WI38 (cell line): ENCODE data around the gene GAS2.
A peak's percentile ranks its signal among the peaks of the same experiment; 100 is the strongest.

Experiments used
- H3K4me3 ChIP-seq: 2 replicates; pipeline ENCODE4 v1.5.1; 2011; ENCODE audit warnings: low read depth, mild to moderate bottlenecking, control low read depth, low read length
- TF ChIP-seq, protein P1 (sequence below): IDR thresholded peaks from 2 replicates; pipeline ENCODE4 v1.5.1; 2012; ENCODE audit warnings: low read depth, mild to moderate bottlenecking, control low read depth, low read length

The GAS2 gene

DNA sequence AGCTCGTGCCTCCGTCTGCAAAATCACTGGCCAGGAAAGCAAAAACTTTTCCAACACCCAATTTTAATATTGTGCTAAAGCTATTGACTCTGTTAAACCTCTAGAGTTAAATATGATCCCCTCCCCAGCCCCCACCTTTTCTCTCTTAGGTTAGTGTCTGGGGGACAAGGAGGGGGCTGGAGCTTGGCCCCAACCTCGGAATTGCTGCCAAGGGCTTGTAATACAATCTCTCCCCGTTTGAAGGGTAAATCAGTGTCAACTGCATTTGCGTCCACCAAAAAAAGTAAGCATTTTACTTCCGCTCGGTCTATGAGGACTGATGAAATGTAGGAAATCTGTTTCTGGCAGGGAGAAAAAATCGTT is at the start of gene GAS2:
TSS of gene GAS2 (plus strand) at position 287 of the 363 bp plus-strand sequence. CDS start 8,259 bp downstream, outside the sequence.
- peak within 1 kb of the TSS; percentile 30 for H3K4me3 ChIP-seq

DNA sequence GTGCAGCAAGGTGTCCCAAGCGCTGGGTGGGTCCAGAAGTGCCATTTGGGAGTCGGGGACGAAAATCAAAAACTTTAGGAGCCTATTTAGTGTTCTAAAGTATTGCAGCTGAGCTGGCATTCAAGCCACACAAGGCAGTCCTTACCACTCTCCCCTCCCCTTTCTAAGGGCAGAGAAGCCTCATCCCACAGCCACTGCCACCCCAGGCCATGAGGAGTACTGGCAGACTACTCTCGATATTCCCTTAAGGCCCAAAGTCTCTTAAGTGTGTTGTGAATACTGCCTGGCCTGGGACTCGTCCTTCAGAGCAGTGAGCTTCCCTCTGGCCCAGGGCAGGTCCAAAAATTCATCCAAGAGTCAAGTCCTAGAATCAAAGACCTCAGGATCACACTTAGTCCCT is 48.5 kb upstream of the GAS2 start:
- no peak overlapping the region for H3K4me3 ChIP-seq
- TF ChIP-seq, protein P1, sequence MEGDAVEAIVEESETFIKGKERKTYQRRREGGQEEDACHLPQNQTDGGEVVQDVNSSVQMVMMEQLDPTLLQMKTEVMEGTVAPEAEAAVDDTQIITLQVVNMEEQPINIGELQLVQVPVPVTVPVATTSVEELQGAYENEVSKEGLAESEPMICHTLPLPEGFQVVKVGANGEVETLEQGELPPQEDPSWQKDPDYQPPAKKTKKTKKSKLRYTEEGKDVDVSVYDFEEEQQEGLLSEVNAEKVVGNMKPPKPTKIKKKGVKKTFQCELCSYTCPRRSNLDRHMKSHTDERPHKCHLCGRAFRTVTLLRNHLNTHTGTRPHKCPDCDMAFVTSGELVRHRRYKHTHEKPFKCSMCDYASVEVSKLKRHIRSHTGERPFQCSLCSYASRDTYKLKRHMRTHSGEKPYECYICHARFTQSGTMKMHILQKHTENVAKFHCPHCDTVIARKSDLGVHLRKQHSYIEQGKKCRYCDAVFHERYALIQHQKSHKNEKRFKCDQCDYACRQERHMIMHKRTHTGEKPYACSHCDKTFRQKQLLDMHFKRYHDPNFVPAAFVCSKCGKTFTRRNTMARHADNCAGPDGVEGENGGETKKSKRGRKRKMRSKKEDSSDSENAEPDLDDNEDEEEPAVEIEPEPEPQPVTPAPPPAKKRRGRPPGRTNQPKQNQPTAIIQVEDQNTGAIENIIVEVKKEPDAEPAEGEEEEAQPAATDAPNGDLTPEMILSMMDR, result no peak

More for the DNA sequence above, at the start of gene GAS2:
- TF ChIP-seq, protein P1, result no peak

DNA sequence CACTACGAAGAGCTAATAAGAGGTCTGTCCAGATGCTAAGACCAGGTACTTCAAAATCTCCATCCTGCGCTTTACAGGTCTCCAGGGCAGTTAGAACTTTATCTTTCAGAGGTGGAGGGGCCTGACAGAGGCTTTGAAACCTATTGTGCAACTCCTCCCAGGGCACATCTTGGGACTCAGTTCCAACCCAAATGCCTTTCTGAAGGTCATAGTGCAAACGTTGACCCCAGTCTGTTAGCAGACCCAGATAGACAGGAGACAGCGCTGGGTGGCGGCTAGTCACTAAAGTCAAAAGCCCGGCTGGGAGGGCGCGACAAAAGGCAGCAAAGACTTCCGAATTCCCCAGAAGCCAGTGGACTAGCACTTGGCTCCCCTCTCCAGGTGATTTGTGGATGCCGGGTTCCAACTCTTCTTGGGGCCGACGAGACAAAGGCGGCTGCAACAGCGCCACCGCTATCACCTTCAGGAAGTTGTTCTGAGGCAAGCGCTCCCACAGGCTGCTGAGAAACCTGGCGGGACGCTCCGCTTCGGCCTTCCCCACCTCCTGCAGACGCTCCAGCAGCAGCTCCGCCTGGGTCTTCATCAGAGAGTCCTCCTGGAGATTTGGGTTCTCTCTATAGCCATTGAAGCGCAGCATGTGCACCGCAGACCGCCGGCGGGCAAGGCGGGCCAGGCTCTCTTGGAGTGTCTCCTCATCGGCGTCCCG is 41.5 kb upstream of the GAS2 start:
- TF ChIP-seq, protein P1, result peak; percentile 30
- H3K4me3 ChIP-seq, result peak overlapping the region; percentile 77

DNA sequence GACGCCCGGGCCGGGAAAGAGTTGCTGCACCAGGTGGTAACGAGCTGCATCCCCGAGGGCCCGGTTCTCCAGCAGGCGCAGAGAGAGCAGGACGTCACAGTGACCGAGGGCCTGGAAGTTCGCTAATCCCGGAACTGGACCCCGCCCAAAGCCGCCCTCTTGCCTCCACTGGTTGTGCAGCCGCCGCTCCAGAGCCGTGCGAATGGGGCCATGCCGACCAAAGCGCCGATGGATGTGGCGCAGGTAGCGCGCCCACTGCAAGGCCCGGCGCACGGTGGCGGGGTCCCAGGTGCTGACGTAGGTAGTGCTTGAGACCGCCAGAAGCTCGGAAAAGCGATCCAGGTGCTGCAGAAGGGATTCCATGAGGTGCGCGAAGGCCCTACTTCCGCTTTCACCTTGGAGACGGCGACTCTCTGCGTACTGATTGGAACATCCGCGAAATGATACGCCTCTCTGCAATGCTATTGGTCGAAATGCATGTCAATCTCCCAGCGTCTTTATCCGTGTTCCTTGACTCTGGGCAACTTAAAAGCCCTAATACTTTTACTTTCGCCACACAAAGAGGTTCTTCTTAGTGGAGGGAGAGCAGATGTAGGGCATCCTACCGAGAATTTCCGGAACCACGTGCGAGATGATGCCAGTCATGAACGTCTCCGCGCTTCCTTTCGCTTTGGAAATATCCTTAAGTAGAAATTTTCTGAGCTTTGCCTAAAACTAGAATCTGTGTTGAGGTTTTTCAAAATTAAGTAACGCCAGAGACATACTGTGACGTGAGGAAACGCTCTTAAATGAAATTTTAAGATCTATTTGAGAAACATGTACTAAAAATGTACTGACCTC is 40.7 kb upstream of the GAS2 start, which contains the start of gene FANCF:
TSS of gene FANCF (minus strand) at position 376 of the 840 bp plus-strand sequence. CDS start at position 363, 13 bp downstream.
- peak within 1 kb of the TSS; percentile 77 for H3K4me3 ChIP-seq
- TF ChIP-seq, protein P1, result no peak

DNA sequence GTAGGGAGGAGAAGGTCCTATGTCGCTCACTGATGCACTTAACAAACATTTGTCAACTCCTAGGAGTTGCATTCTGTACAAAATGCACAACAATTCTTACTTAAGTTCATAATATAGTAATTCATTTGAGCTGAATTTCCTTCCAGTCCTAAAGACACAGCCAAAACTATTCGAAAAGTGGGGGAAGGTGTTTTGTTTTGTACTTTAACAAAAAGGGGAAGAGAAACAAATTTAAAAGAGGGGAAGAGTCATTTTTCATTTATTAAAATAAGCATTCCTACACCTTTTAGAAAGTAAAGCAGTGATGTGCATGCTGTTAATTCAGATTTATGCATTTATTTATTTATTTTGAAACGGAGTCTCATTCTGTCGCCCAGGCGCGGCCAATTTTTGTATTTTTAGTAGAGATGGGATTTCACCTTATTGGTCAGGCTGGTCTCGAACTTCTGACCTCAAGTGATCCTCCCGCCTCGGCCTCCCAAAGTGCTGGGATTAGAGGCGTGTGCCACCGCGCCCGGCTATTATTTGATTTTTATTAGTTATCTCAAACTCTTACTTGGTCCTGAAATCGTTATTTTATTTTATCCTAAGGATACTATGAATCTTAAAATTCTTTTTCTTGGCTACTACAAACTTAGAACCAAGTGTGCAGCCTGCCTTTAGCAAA is 39.7 kb upstream of the GAS2 start:
- no peak overlapping the region for H3K4me3 ChIP-seq
- TF ChIP-seq, protein P1, result no peak

DNA sequence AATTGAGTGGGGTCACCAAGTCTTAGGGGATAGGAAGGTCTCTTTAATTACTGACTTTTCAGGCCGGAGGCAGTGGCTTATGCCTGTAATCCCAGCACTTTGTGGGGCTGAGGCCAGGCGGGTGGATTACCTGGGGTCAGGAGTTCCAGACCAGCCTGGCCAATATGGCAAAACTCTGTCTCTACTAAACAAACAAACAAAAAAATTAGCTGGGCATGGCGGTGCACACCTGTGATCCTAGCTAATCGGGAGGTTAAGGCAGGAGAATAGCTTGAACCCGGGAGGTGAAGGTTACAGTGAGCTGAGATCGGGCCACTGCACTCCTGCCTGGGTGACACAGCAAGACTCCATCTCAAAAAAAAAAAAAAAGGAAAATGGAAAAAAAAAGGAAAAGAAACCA is 39.0 kb upstream of the GAS2 start:
- TF ChIP-seq, protein P1, result no peak
- no peak overlapping the region for H3K4me3 ChIP-seq
